Body of pancreas (tissue), 4 donors: Measurements from ENCODE around the gene MYH14.

ENCODE experiments used
- CTCF ChIP-seq, 7 experiments: fragments of 450-650 bp in 4 of 7; fragments of 200-600 bp in 3 of 7; sonication (generic) in 3 of 7; IDR thresholded peaks; one replicate each; pipeline ENCODE4 v1.5.1; 2016 to 2019; ENCODE audit warnings: antibody characterized with exemption in 7 of 7
- POLR2A ChIP-seq, 3 donors: fragments of 450-650 bp; IDR thresholded peaks; one replicate each; pipeline ENCODE4 v1.6.1; 2016; ENCODE audit warnings: antibody characterized with exemption in 3 of 3, mild to moderate bottlenecking in 2 of 3

- TF ChIP-seq CTCF (IDR thresholded peaks at IDR 0.05) (no peak), POLR2A (IDR thresholded peaks at IDR 0.05) (no peak)
Observed at GRCh38 chr19:50252887-50253268, 49.5 kb downstream of the MYH14 start.
